K562 (cell line): ENCODE measurements around the gene RARRES1. TPM values are rescaled to one million over a fixed set of nuclear protein-coding genes. Genes with fewer than 3 reads are reported as not detected.

Experiments
- ATAC-seq: fragments of 200-7000 bp; cut with Tn5 transposase; 3 replicates; pipeline ENCODE4 v1.9.1; 2020; ENCODE audit warnings: moderate library complexity
- BruUV-seq: library from RNA; stranded (reverse); fragments of 400-500 nt; replicated peaks from 2 replicates; lab custom pipeline; 2021; lab: Mats Ljungman, UMichigan
- CTCF ChIA-PET: fragments of 300-600 bp; formaldehyde crosslinking; extraction: SDS; loops from one replicate; lab custom pipeline; 2021; ENCODE audit warnings: low intra/inter-chr PET ratio; lab: Yijun Ruan, JAX
- POLR2A ChIA-PET: fragments of 300-600, 350-650 bp; sonication (Branson Sonifier 250); formaldehyde crosslinking; extraction: SDS; loops from one replicate; lab custom pipeline; 2021; ENCODE audit warnings: antibody characterized with exemption, inconsistent platforms; lab: Yijun Ruan, JAX
- DNase-seq, 4 experiments: peaks; one replicate each; pipeline versions ENCODE4 v3.0.0 to v3.0.0-alpha.2; 2011 to 2018; ENCODE audit warnings: low spot score in 3 of 4, mixed read lengths in 3 of 4; ENCODE audit errors: extremely low read depth in 1 of 4
- FAIRE-seq: peaks from 2 replicates; lab custom pipeline; 2011; peaks lifted over from hg19 to GRCh38; lab: Jason Lieb, UNC
- H2AFZ ChIP-seq: 2 replicates; pipeline ENCODE4 v1.6.0; 2011; ENCODE audit warnings: low read depth, low read length, control low read depth, inconsistent platforms
- H3K27ac ChIP-seq: fragments of 200-600 bp; 3 replicates; pipeline ENCODE4 v1.8.0; 2011; ENCODE audit warnings: low read depth, mild to moderate bottlenecking, control low read depth, inconsistent platforms, low read length, moderate library complexity, mixed read lengths; ENCODE audit errors: extremely low read depth
- H3K27me3 ChIP-seq, 2 experiments: fragments of 300-600 bp in 1 of 2; 2 replicates in 1 of 2; 3 replicates in 1 of 2; pipeline versions ENCODE4 v1.6.0 to v1.8.0; 2011; ENCODE audit warnings: inconsistent platforms in 2 of 2, low read length in 2 of 2, mild to moderate bottlenecking in 1 of 2, mixed read lengths in 1 of 2, moderate library complexity in 1 of 2; ENCODE audit not compliant: control insufficient read depth in 2 of 2, insufficient read depth in 2 of 2
- H3K36me3 ChIP-seq: fragments of 300-600 bp; 3 replicates; pipeline ENCODE4 v1.8.0; 2011; ENCODE audit warnings: mild to moderate bottlenecking, low read length, inconsistent platforms; ENCODE audit not compliant: control insufficient read depth, insufficient read depth
- H3K4me1 ChIP-seq, 2 experiments: fragments of 200-600 bp in 1 of 2; replicated peaks in 1 of 2; 2 replicates in 1 of 2; 3 replicates in 1 of 2; pipeline versions ENCODE4 v1.5.1 to v1.8.0; 2011; ENCODE audit warnings: inconsistent platforms in 2 of 2, low read length in 2 of 2, mild to moderate bottlenecking in 1 of 2, mixed read lengths in 1 of 2, moderate library complexity in 1 of 2; ENCODE audit not compliant: control insufficient read depth in 2 of 2, insufficient read depth in 2 of 2
- H3K4me2 ChIP-seq: 2 replicates; pipeline ENCODE4 v1.6.1; 2011; ENCODE audit warnings: low read length, control low read depth, inconsistent platforms, mixed read lengths; ENCODE audit not compliant: insufficient read depth
- H3K4me3 ChIP-seq: fragments of 200-600 bp; sonication (generic), shearing (Covaris generic); 2 replicates; pipeline ENCODE4 v1.5.1; 2016; ENCODE audit warnings: control low read depth, inconsistent platforms
- H3K79me2 ChIP-seq: fragments of 200-600 bp; 3 replicates; pipeline ENCODE4 v1.8.0; 2011; ENCODE audit warnings: low read length, inconsistent platforms; ENCODE audit not compliant: control insufficient read depth, insufficient read depth
- H3K9ac ChIP-seq, 2 experiments: 2 replicates each; pipeline versions ENCODE4 v1.6.0 to v1.6.1; 2011; ENCODE audit warnings: low read depth in 2 of 2, low read length in 2 of 2, control low read depth in 1 of 2, inconsistent platforms in 1 of 2, mild to moderate bottlenecking in 1 of 2, mixed read lengths in 1 of 2; ENCODE audit not compliant: insufficient read depth in 1 of 2
- H3K9me1 ChIP-seq: one replicate; pipeline ENCODE4 v1.6.0; 2011; ENCODE audit warnings: inconsistent platforms, mild to moderate bottlenecking, low read length, moderate library complexity; ENCODE audit not compliant: control insufficient read depth, insufficient read depth
- H3K9me3 ChIP-seq: replicated peaks from 2 replicates; pipeline ENCODE4 v1.5.1; 2011; ENCODE audit warnings: low read depth, low read length, inconsistent platforms; ENCODE audit not compliant: control insufficient read depth, insufficient read depth
- H4K20me1 ChIP-seq: replicated peaks from 2 replicates; pipeline ENCODE4 v1.6.1; 2011; ENCODE audit warnings: low read length, inconsistent platforms, mixed read lengths; ENCODE audit not compliant: control insufficient read depth, insufficient read depth
- CAMTA2 ChIP-seq: fragments of 250-450 bp; sonication (Bioruptor Pico); conservative IDR thresholded peaks from 2 replicates; pipeline ENCODE4 v1.5.1; 2022
- EP400 ChIP-seq: fragments of 450-650 bp; IDR thresholded peaks from 2 replicates; pipeline ENCODE4 v1.6.1; 2017; ENCODE audit warnings: antibody characterized with exemption, mild to moderate bottlenecking, moderate library complexity
- L3MBTL2 ChIP-seq: fragments of 450-650 bp; IDR thresholded peaks from 2 replicates; pipeline ENCODE4 v1.6.1; 2016; ENCODE audit warnings: mild to moderate bottlenecking, moderate library complexity
- POLR3G ChIP-seq: IDR thresholded peaks from 2 replicates; pipeline ENCODE4 v1.6.1; 2011; ENCODE audit not compliant: insufficient read length, insufficient replicate concordance; ENCODE audit errors: extremely low read depth
- RBM22 ChIP-seq: fragments of 200-400 bp; formaldehyde crosslinking; IDR thresholded peaks from 2 replicates; pipeline ENCODE4 v1.6.1; 2018; ENCODE audit warnings: low read length, low read depth; ENCODE audit not compliant: poor library complexity, severe bottlenecking
- RERE ChIP-seq: sonication (generic); formaldehyde crosslinking; IDR thresholded peaks from 2 replicates; pipeline ENCODE4 v1.8.0; 2023; ENCODE audit warnings: missing genetic modification reagents, mild to moderate bottlenecking, borderline replicate concordance
- TCF15 ChIP-seq: fragments of 250-450 bp; sonication (Bioruptor Pico); IDR thresholded peaks from 2 replicates; pipeline ENCODE4 v1.8.0; 2022; ENCODE audit warnings: moderate library complexity, mild to moderate bottlenecking, inconsistent platforms
- TFE3 ChIP-seq: fragments of 450-650 bp; formaldehyde crosslinking; IDR thresholded peaks from 2 replicates; pipeline ENCODE4 v1.4.0; 2020; ENCODE audit warnings: mild to moderate bottlenecking, mixed read lengths
- TOE1 ChIP-seq, 2 experiments: fragments of 450-650 bp in 1 of 2; sonication (generic) in 1 of 2; formaldehyde crosslinking in 1 of 2; IDR thresholded peaks; 2 replicates each; pipeline versions ENCODE4 v1.7.1 to v1.8.0; 2016 to 2022; ENCODE audit warnings: borderline replicate concordance in 2 of 2, mild to moderate bottlenecking in 2 of 2, antibody characterized with exemption in 1 of 2, inconsistent platforms in 1 of 2, low read depth in 1 of 2, missing genetic modification reagents in 1 of 2, moderate library complexity in 1 of 2
- ZBTB12 ChIP-seq: fragments of 250-450 bp; sonication (Bioruptor Pico); IDR thresholded peaks from 2 replicates; pipeline ENCODE4 v1.4.0; 2020
- ZNF263 ChIP-seq: sonication (generic); formaldehyde crosslinking; IDR thresholded peaks from 2 replicates; pipeline ENCODE4 v1.8.0; 2022; ENCODE audit warnings: mild to moderate bottlenecking, missing genetic modification reagents, borderline replicate concordance
- ZNF586 ChIP-seq: fragments of 450-650 bp; formaldehyde crosslinking; conservative IDR thresholded peaks from 2 replicates; pipeline ENCODE4 v1.4.0; 2020; ENCODE audit warnings: mild to moderate bottlenecking, moderate library complexity
- ZNF707 ChIP-seq: fragments of 250-450 bp; sonication (Bioruptor Pico); conservative IDR thresholded peaks from 2 replicates; pipeline ENCODE4 v1.8.0; 2022; ENCODE audit warnings: inconsistent platforms, mild to moderate bottlenecking, moderate library complexity
- WGBS: fragments of 100-300 bp; shearing (Covaris generic); methylation state at CpG from one replicate; pipeline ENCODE4 v1.1.6; 2016; ENCODE audit warnings: low coverage, mixed read lengths; ENCODE audit not compliant: insufficient coverage; ENCODE audit errors: missing lambda C conversion rate; 5-methylcytosine and 5-hydroxymethylcytosine counted together
- in situ Hi-C: fragments of 300-500 bp; cut with MboI; formaldehyde crosslinking; loops from 4 replicates; pipeline ENCODE4 v1.15.0; 2018; ENCODE audit warnings: inconsistent platforms, mixed read lengths
- intact Hi-C: fragments of 100-400 bp; cut with micrococcal nuclease; formaldehyde crosslinking; loops from 2 replicates; pipeline ENCODE4 v1.14.2; 2022
- polyA plus RNA-seq, 8 experiments: library from polyadenylated mRNA; depleted of rRNA in 4 of 8; stranded (reverse) in 5 of 8; unstranded in 3 of 8; fragments of >200 nt; fragmentation: Nextera tagmentation in 2 of 8; fragmentation: Illumina TruSeq in 1 of 8; extraction: Ambion mirVana in 2 of 8; extraction: Trizol in 1 of 8; gene quantifications; 2 replicates each; pipeline versions ENCODE4 v1.2.1 to v1.2.3, GENCODE V29; 2011 to 2014; ENCODE audit warnings: inconsistent platforms in 1 of 8, missing spikeins in 1 of 8
- total RNA-seq, 7 experiments: library from RNA; depleted of rRNA in 6 of 7; stranded (reverse); fragments of >200 nt in 6 of 7; fragmentation: Illumina TruSeq in 2 of 7; extraction: Trizol in 2 of 7; gene quantifications; 2 replicates each; pipeline versions ENCODE4 v1.2.1 to v1.2.3, GENCODE V29; 2011 to 2021; ENCODE audit warnings: low replicate concordance in 1 of 7

Gene RARRES1
- total and polyA plus RNA-seq, 9 of the 15 experiments (the other 6 are each of a cell fraction or from before 2014, with no cell fraction given) = not detected

GRCh38 chr3:158678687-158679086 is 53.6 kb downstream of the RARRES1 start:
- ChIA-PET CTCF (no interaction called here), POLR2A (interaction anchor here (1.4 to 1.7 kb wide), 3 partner anchors 13 to 19 kb away, joined by 3 to 5 read pairs (median 3); no protein-coding TSS in a partner anchor)
- Histone ChIP-seq H2AFZ (no peak overlapping the region), H4K20me1 (no peaks in the 10 kb centered on the region), H3K4me3 (no peak overlapping the region), H3K4me1 (peaks cover 11 to 38% of the 10 kb centered on the region in 2 experiments), H3K4me2 (peak overlapping the region; percentile 6; the same call in 1 of the 2 replicates), H3K79me2 (peaks cover 23% of the 10 kb centered on the region), H3K27ac (peak overlapping the region; percentile 85), H3K9me1 (no peaks in the 10 kb centered on the region), H3K9me3 (no peaks in the 10 kb centered on the region), H3K36me3 (peaks cover 68% of the 10 kb centered on the region), H3K9ac (peak overlapping the region in 1 of 2 experiments; percentile 40; a peak in 2 of 4 replicates), H3K27me3 (no peaks in the 10 kb centered on the region)
- FAIRE-seq = peak; percentile 40
- intact Hi-C loops = loop anchor here (5.0 kb wide), 2 partner anchors 44 to 114 kb away; no protein-coding TSS in a partner anchor
- ATAC-seq = no peak; the same call in 2 of the 3 replicates
- 48% methylated on average over 2 of the region's 2 CpGs for WGBS
- in situ Hi-C loops = no loop called here
- no peak for DNase-seq
- BruUV-seq = no TSS peak
- TF ChIP-seq POLR3G (no peak), EP400 (no peak), ZBTB12 (CRISPR knock-in tag) (no peak), TOE1 (IDR thresholded peaks at IDR 0.05; ENCODE audit: borderline replicate concordance) (peak; percentile 19; the same call in 1 of the 2 replicates), TOE1 (CRISPR knock-in tag; IDR thresholded peaks at IDR 0.05; ENCODE audit: borderline replicate concordance, low read depth) (no peak), RBM22 (no peak), TFE3 (peak; percentile 82), ZNF586 (CRISPR knock-in tag) (no peak), ZNF263 (CRISPR knock-in tag) (no peak), RERE (CRISPR knock-in tag) (no peak), CAMTA2 (no peak), TCF15 (CRISPR knock-in tag) (no peak), ZNF707 (CRISPR knock-in tag) (no peak), L3MBTL2 (peak; percentile 22; the same call in 1 of the 2 replicates)
